ENCODE results near the gene POLR1G.
A peak's percentile ranks its signal among the peaks of the same experiment; 100 is the strongest.
"Not testable (repeated sequence)": the region's sequence is repeated elsewhere in the genome, so short reads cannot be mapped to it uniquely, and the experiment has no call there.

The POLR1G gene

GRCh38 chr19:45423033-45423588 is 16.7 kb downstream of the POLR1G start:
- no peak for DNase-seq

- peak; percentile 95 for DNase-seq
Measured at GRCh38 chr19:45423589-45424190, 17.2 kb downstream of the POLR1G start, which contains the start of gene ERCC1. ERCC1 (minus strand) TSS chr19:45423917; CDS start chr19:45423374, 543 bp downstream.

- DNase-seq, result peak; percentile 76
Measured at GRCh38 chr19:45424191-45425058, 18.0 kb downstream of the POLR1G start.

GRCh38 chr19:45428384-45429231 is 22.2 kb downstream of the POLR1G start:
- DNase-seq, result no peak

GRCh38 chr19:45429896-45430295 is 23.5 kb downstream of the POLR1G start:
- DNase-seq, result not testable (repeated sequence)

GRCh38 chr19:45431008-45431407 is 24.6 kb downstream of the POLR1G start:
- DNase-seq, result not testable (repeated sequence)

GRCh38 chr19:45432543-45432942 is 26.1 kb downstream of the POLR1G start:
- not testable (repeated sequence) for DNase-seq

- DNase-seq, result no peak
Measured at GRCh38 chr19:45437328-45437727, 30.9 kb downstream of the POLR1G start.

- DNase-seq, result no peak
Measured at GRCh38 chr19:45439190-45439568, 32.7 kb downstream of the POLR1G start.

- DNase-seq, result peak; percentile 83
Measured at GRCh38 chr19:45439569-45440258, 33.3 kb downstream of the POLR1G start.

GRCh38 chr19:45440259-45440638 is 33.8 kb downstream of the POLR1G start:
- DNase-seq, result no peak

- no peak for DNase-seq
Measured at GRCh38 chr19:45440873-45441654, 34.6 kb downstream of the POLR1G start.

- no peak for DNase-seq
Measured at GRCh38 chr19:45442408-45442777, 35.9 kb downstream of the POLR1G start.

- DNase-seq, result no peak
Measured at GRCh38 chr19:45442778-45443461, 36.5 kb downstream of the POLR1G start.

GRCh38 chr19:45443462-45444317 is 37.2 kb downstream of the POLR1G start:
- peak; percentile 74 for DNase-seq

GRCh38 chr19:45444318-45445041 is 38.0 kb downstream of the POLR1G start:
- DNase-seq, result peak; percentile 87

GRCh38 chr19:45445139-45445538 is 38.7 kb downstream of the POLR1G start:
- DNase-seq, result no peak

GRCh38 chr19:45446295-45446694 is 39.9 kb downstream of the POLR1G start:
- DNase-seq, result no peak

- DNase-seq, result no peak
Measured at GRCh38 chr19:45446944-45447343, 40.5 kb downstream of the POLR1G start.
